HEK293 (cell line): ENCODE measurements around the gene DOK6.

ENCODE experiments used
- CTCF ChIA-PET: fragments of 350-600 bp; formaldehyde crosslinking; extraction: SDS; loops from one replicate; lab custom pipeline; 2021; ENCODE audit warnings: antibody characterized with exemption; lab: Yijun Ruan, JAX
- POLR2A ChIA-PET: fragments of 300-600 bp; formaldehyde crosslinking; extraction: SDS; loops from one replicate; lab custom pipeline; 2020; ENCODE audit warnings: antibody characterized with exemption, inconsistent platforms; lab: Yijun Ruan, JAX
- H3K27ac ChIP-seq: fragments of 200-500 bp; sonication (Bioruptor generic); 2 replicates; pipeline ENCODE4 v1.5.1; 2014; ENCODE audit warnings: low read depth, low read length, control low read depth, inconsistent platforms; ENCODE audit errors: extremely low read depth
- H3K36me3 ChIP-seq, 2 experiments: fragments of 200-500 bp in 1 of 2; sonication (Bioruptor generic) in 1 of 2; 1 replicate in 1 of 2; 2 replicates in 1 of 2; pipeline ENCODE4 v1.5.1; 2014 to 2017; ENCODE audit warnings: inconsistent platforms in 2 of 2, low read length in 2 of 2; ENCODE audit not compliant: control insufficient read depth in 2 of 2, insufficient read depth in 1 of 2
- H3K4me1 ChIP-seq: fragments of 200-500 bp; sonication (Bioruptor generic); 2 replicates; pipeline ENCODE4 v1.5.1; 2014; ENCODE audit warnings: mild to moderate bottlenecking, low read length, inconsistent platforms; ENCODE audit not compliant: control insufficient read depth, insufficient read depth
- H3K4me3 ChIP-seq: 2 replicates; pipeline ENCODE4 v1.5.1; 2011; ENCODE audit warnings: low read depth, mild to moderate bottlenecking, control low read depth, low read length, moderate library complexity
- H3K9me3 ChIP-seq: fragments of 200-500 bp; sonication (Bioruptor generic); 2 replicates; pipeline ENCODE4 v1.5.1; 2014; ENCODE audit warnings: low read depth, low read length, inconsistent platforms; ENCODE audit not compliant: control insufficient read depth, insufficient read depth
- EGR2 ChIP-seq: fragments of 450-650 bp; formaldehyde crosslinking; IDR thresholded peaks from 2 replicates; pipeline ENCODE4 v1.5.1; 2016; ENCODE audit warnings: low read depth, missing biosample characterization, missing genetic modification characterization
- GLIS1 ChIP-seq: fragments of 450-650 bp; formaldehyde crosslinking; IDR thresholded peaks from 2 replicates; pipeline ENCODE4 v1.5.1; 2016; ENCODE audit warnings: missing biosample characterization, missing genetic modification characterization
- GLIS2 ChIP-seq: fragments of 450-650 bp; formaldehyde crosslinking; IDR thresholded peaks from 2 replicates; pipeline ENCODE4 v1.5.1; 2016; ENCODE audit warnings: missing biosample characterization, missing genetic modification characterization
- HOXA7 ChIP-seq: sonication (generic); formaldehyde crosslinking; IDR thresholded peaks from 2 replicates; pipeline ENCODE4 v1.8.1; 2022; ENCODE audit warnings: missing genetic modification reagents, borderline replicate concordance
- HOXC10 ChIP-seq: sonication (generic); formaldehyde crosslinking; IDR thresholded peaks from 2 replicates; pipeline ENCODE4 v1.8.1; 2023; ENCODE audit warnings: mild to moderate bottlenecking, missing genetic modification reagents
- KLF7 ChIP-seq: fragments of 450-650 bp; formaldehyde crosslinking; IDR thresholded peaks from 2 replicates; pipeline ENCODE4 v1.5.1; 2016; ENCODE audit warnings: missing biosample characterization, missing genetic modification characterization, borderline replicate concordance
- ZBTB20 ChIP-seq: fragments of 450-650 bp; formaldehyde crosslinking; IDR thresholded peaks from 2 replicates; pipeline ENCODE4 v1.5.1; 2016; ENCODE audit warnings: missing biosample characterization, missing genetic modification characterization
- ZFHX2 ChIP-seq: fragments of 450-650 bp; formaldehyde crosslinking; conservative IDR thresholded peaks from 2 replicates; pipeline ENCODE4 v1.5.1; 2016; ENCODE audit warnings: missing biosample characterization, missing genetic modification characterization
- ZFP41 ChIP-seq: fragments of 450-650 bp; formaldehyde crosslinking; IDR thresholded peaks from 2 replicates; pipeline ENCODE4 v1.5.1; 2016; ENCODE audit warnings: missing biosample characterization, missing genetic modification characterization, borderline replicate concordance
- ZFP69B ChIP-seq: fragments of 450-650 bp; formaldehyde crosslinking; IDR thresholded peaks from 2 replicates; pipeline ENCODE4 v1.5.1; 2016; ENCODE audit warnings: missing biosample characterization, missing genetic modification characterization
- ZNF148 ChIP-seq: fragments of 450-650 bp; formaldehyde crosslinking; IDR thresholded peaks from 2 replicates; pipeline ENCODE4 v1.5.0; 2017; ENCODE audit warnings: missing biosample characterization, missing genetic modification characterization, borderline replicate concordance
- ZNF280D ChIP-seq: fragments of 450-650 bp; formaldehyde crosslinking; IDR thresholded peaks from 2 replicates; pipeline ENCODE4 v1.5.1; 2016; ENCODE audit warnings: missing biosample characterization, missing genetic modification characterization
- ZNF341 ChIP-seq: fragments of 450-650 bp; formaldehyde crosslinking; IDR thresholded peaks from 2 replicates; pipeline ENCODE4; 2016; ENCODE audit warnings: low read depth, missing biosample characterization, missing genetic modification characterization
- ZNF391 ChIP-seq: fragments of 450-650 bp; formaldehyde crosslinking; IDR thresholded peaks from 2 replicates; pipeline ENCODE4 v1.5.1; 2016; ENCODE audit warnings: low read depth, missing biosample characterization, missing genetic modification characterization, borderline replicate concordance
- ZNF488 ChIP-seq: fragments of 450-650 bp; formaldehyde crosslinking; IDR thresholded peaks from 2 replicates; pipeline ENCODE4 v1.5.1; 2016; ENCODE audit warnings: missing biosample characterization, missing genetic modification characterization
- ZNF596 ChIP-seq: fragments of 450-650 bp; IDR thresholded peaks from 2 replicates; pipeline ENCODE4 v1.5.0; 2018; ENCODE audit warnings: missing biosample characterization, mild to moderate bottlenecking, missing genetic modification characterization, moderate library complexity
- ZNF600 ChIP-seq: fragments of 450-650 bp; formaldehyde crosslinking; IDR thresholded peaks from 2 replicates; pipeline ENCODE4 v1.5.1; 2016; ENCODE audit warnings: missing biosample characterization, missing genetic modification characterization
- ZNF621 ChIP-seq: fragments of 450-650 bp; formaldehyde crosslinking; IDR thresholded peaks from 2 replicates; pipeline ENCODE4 v1.5.1; 2017; ENCODE audit warnings: missing biosample characterization, missing genetic modification characterization
- ZNF629 ChIP-seq: fragments of 450-650 bp; formaldehyde crosslinking; IDR thresholded peaks from 2 replicates; pipeline ENCODE4 v1.5.1; 2017; ENCODE audit warnings: missing biosample characterization, missing genetic modification characterization
- ZNF658 ChIP-seq: fragments of 450-650 bp; formaldehyde crosslinking; IDR thresholded peaks from 2 replicates; pipeline ENCODE4; 2016; ENCODE audit warnings: missing biosample characterization, missing genetic modification characterization
- ZSCAN5A ChIP-seq: fragments of 450-650 bp; formaldehyde crosslinking; IDR thresholded peaks from 2 replicates; pipeline ENCODE4 v1.5.1; 2016; ENCODE audit warnings: missing biosample characterization, missing genetic modification characterization

Gene DOK6

GRCh38 chr18:69872661-69873060, 472.0 kb downstream of the DOK6 start:
- CTCF ChIA-PET: interaction anchor here (0.7 to 1.0 kb wide), 3 partner anchors 12 to 363 kb away, joined by 3 to 5 read pairs (median 4); no protein-coding TSS in a partner anchor
- Histone ChIP-seq H3K4me3 (no peak overlapping the region), H3K9me3 (no peaks in the 10 kb centered on the region), H3K27ac (no peak overlapping the region), H3K4me1 (no peaks in the 10 kb centered on the region; the same call in 1 of the 2 replicates), H3K36me3 (no peaks in the 10 kb centered on the region)
- POLR2A ChIA-PET: no interaction called here
- TF ChIP-seq ZNF488 (tag by site-specific recombination): no peak
- TF ChIP-seq HOXA7 (CRISPR knock-in tag): no peak

- H3K4me3 ChIP-seq: no peak overlapping the region
- no peak for TF ChIP-seq ZFP69B (tag by site-specific recombination)
- TF ChIP-seq HOXC10 (CRISPR knock-in tag): no peak
- TF ChIP-seq ZNF600: no peak
- no peak for TF ChIP-seq ZNF280D (tag by site-specific recombination)
- no peak for TF ChIP-seq ZNF596
- TF ChIP-seq ZNF341: no peak
- TF ChIP-seq ZNF391 (tag by site-specific recombination): no peak
- TF ChIP-seq KLF7 (tag by site-specific recombination): no peak
- no peak for TF ChIP-seq ZNF629 (tag by site-specific recombination)
- peak; percentile 69; the same call in 1 of the 2 replicates for TF ChIP-seq EGR2 (tag by site-specific recombination)
- TF ChIP-seq ZFHX2 (tag by site-specific recombination): peak; percentile 71
- TF ChIP-seq ZNF658 (tag by site-specific recombination): no peak
- peak; percentile 53; the same call in 1 of the 2 replicates for TF ChIP-seq GLIS1 (tag by site-specific recombination)
- no peak for TF ChIP-seq ZSCAN5A
- TF ChIP-seq ZBTB20 (tag by site-specific recombination): no peak
- no peak for TF ChIP-seq GLIS2 (tag by site-specific recombination)
- no peak for TF ChIP-seq ZNF148 (tag by site-specific recombination)
- no peak for TF ChIP-seq ZNF621 (tag by site-specific recombination)
- no peak for TF ChIP-seq ZFP41 (tag by site-specific recombination)
- ChIA-PET POLR2A (no interaction called here), CTCF (no interaction called here)
- no peaks in the 10 kb centered on the region for H3K36me3 ChIP-seq
- H3K27ac ChIP-seq: no peak overlapping the region
- no peaks in the 10 kb centered on the region; the same call in 1 of the 2 replicates for H3K4me1 ChIP-seq
- no peaks in the 10 kb centered on the region for H3K9me3 ChIP-seq
Measured at GRCh38 chr18:69874058-69874457, 473.4 kb downstream of the DOK6 start.
